Panc1 (cell line): Measurements from ENCODE around the gene LPIN1. TPM values are rescaled to one million over a fixed set of nuclear protein-coding genes. Genes with fewer than 3 reads are reported as not detected.

Experiments used
- ATAC-seq: fragments of 200-7000 bp; cut with Tn5 transposase; 2 replicates; pipeline ENCODE4 v1.9.1; 2020; ENCODE audit warnings: mild to moderate bottlenecking, moderate library complexity
- Bru-seq: library from RNA; stranded (reverse); fragments of 400-500 nt; gene quantifications from one replicate; lab custom pipeline; 2021; lab: Mats Ljungman, UMichigan
- BruChase-seq, 2 experiments: library from RNA; stranded (reverse); fragments of 400-500 nt; gene quantifications; one replicate each; lab custom pipeline; 2021; lab: Mats Ljungman, UMichigan
- BruUV-seq: library from RNA; stranded (reverse); fragments of 400-500 nt; replicated peaks from 2 replicates; lab custom pipeline; 2021; lab: Mats Ljungman, UMichigan
- CTCF ChIA-PET: fragments of 300-600 bp; sonication (Branson Sonifier 250); formaldehyde crosslinking; loops from one replicate; lab custom pipeline; 2022; ENCODE audit warnings: antibody characterized with exemption; lab: Charles Lee
- POLR2A ChIA-PET: fragments of 300-600 bp; sonication (Branson Sonifier 250); formaldehyde crosslinking; loops from one replicate; lab custom pipeline; 2022; ENCODE audit warnings: antibody characterized with exemption; lab: Charles Lee
- DNase-seq: peaks from one replicate; pipeline ENCODE4 v3.0.0-alpha.2; 2010; ENCODE audit warnings: low read depth, low spot score
- H3K27ac ChIP-seq: 2 replicates; pipeline ENCODE4 v1.5.1; 2011; ENCODE audit warnings: mild to moderate bottlenecking, low read length, inconsistent platforms
- H3K27me3 ChIP-seq: fragments of 200-500 bp; sonication (Bioruptor generic); 2 replicates; pipeline ENCODE4 v1.6.0; 2014; ENCODE audit warnings: low read length, inconsistent platforms; ENCODE audit not compliant: control insufficient read depth, insufficient read depth
- H3K36me3 ChIP-seq: fragments of 200-500 bp; sonication (Bioruptor generic); 2 replicates; pipeline ENCODE4 v1.5.1; 2014; ENCODE audit warnings: inconsistent platforms, mild to moderate bottlenecking, low read length, moderate library complexity; ENCODE audit not compliant: control insufficient read depth, insufficient read depth
- H3K4me1 ChIP-seq: 2 replicates; pipeline ENCODE4 v1.5.1; 2011; ENCODE audit warnings: inconsistent platforms, mild to moderate bottlenecking, low read length, moderate library complexity; ENCODE audit not compliant: control insufficient read depth, insufficient read depth
- H3K4me3 ChIP-seq, 2 experiments: 2 replicates each; pipeline ENCODE4 v1.5.1; 2011 to 2012; ENCODE audit warnings: low read depth in 2 of 2, low read length in 2 of 2, mild to moderate bottlenecking in 2 of 2, inconsistent platforms in 1 of 2, moderate library complexity in 1 of 2
- H3K9me3 ChIP-seq: fragments of 200-500 bp; sonication (Bioruptor generic); 2 replicates; pipeline ENCODE4 v1.5.1; 2014; ENCODE audit warnings: low read depth, mild to moderate bottlenecking, inconsistent platforms, low read length, moderate library complexity; ENCODE audit not compliant: control insufficient read depth, insufficient read depth
- POLR2AphosphoS5 ChIP-seq: IDR thresholded peaks from 2 replicates; pipeline ENCODE4 v1.6.1; 2012; ENCODE audit warnings: mild to moderate bottlenecking, low read depth, low read length, moderate library complexity
- SIN3A ChIP-seq: IDR thresholded peaks from 2 replicates; pipeline ENCODE4 v1.6.1; 2012; ENCODE audit warnings: low read depth, mild to moderate bottlenecking, low read length, moderate library complexity, borderline replicate concordance; ENCODE audit not compliant: insufficient read depth
- TCF7L2 ChIP-seq: IDR thresholded peaks from 2 replicates; pipeline ENCODE4 v1.6.1; 2011; ENCODE audit warnings: mild to moderate bottlenecking, low read depth, low read length, inconsistent platforms
- in situ Hi-C: cut with HindIII; loops from 2 replicates; pipeline ENCODE4 v1.10.0; 2016; ENCODE audit warnings: low sequenced_read_pairs, low pct_unique_long_range_greater_than_20kb
- intact Hi-C: fragments of 100-400 bp; cut with micrococcal nuclease; formaldehyde crosslinking; loops from one replicate; pipeline ENCODE4 v1.10.0; 2022; ENCODE audit not compliant: unreplicated experiment
- long read RNA-seq: library from polyadenylated mRNA; unstranded; transcript quantifications from one replicate; pipeline ENCODE4 v2.0.0, GENCODE V29; 2021; ENCODE audit not compliant: unreplicated experiment
- polyA plus RNA-seq: library from polyadenylated mRNA; unstranded; fragments of >200 nt; gene quantifications from one replicate; pipeline ENCODE4 v1.2.1, GENCODE V29; 2012; ENCODE audit warnings: missing spikeins; ENCODE audit not compliant: insufficient read length
- total RNA-seq: library from RNA; stranded (reverse); gene quantifications from one replicate; pipeline ENCODE4 v1.2.1, GENCODE V29; 2021; ENCODE audit not compliant: unreplicated experiment
- TF ChIP-seq, protein P1 (sequence below): fragments of 450-650 bp; IDR thresholded peaks from 2 replicates; pipeline ENCODE4 v1.5.1; 2017; ENCODE audit warnings: mild to moderate bottlenecking
- TF ChIP-seq, protein P2 (sequence below), 2 experiments: IDR thresholded peaks; 2 replicates each; pipeline ENCODE4 v1.6.1; 2011 to 2012; ENCODE audit warnings: low read depth in 2 of 2, control low read depth in 1 of 2, low read length in 1 of 2, mild to moderate bottlenecking in 1 of 2, moderate library complexity in 1 of 2; ENCODE audit not compliant: insufficient read depth in 1 of 2

Gene LPIN1
- total RNA-seq (51.8 TPM), Bru-seq, nascent RNA (percentile 78 among the genes with signal in this experiment), BruChase-seq, experiment 1, labeled RNA remaining after a 2-hour chase (percentile 81 among the genes with signal in this experiment), BruChase-seq, experiment 2, labeled RNA remaining after a 6-hour chase (percentile 82 among the genes with signal in this experiment)
- polyA plus RNA-seq, result 23.0 TPM
- long read RNA-seq, full-length matches to known transcripts, result 23 of 91 reads
- long read RNA-seq, partial matches to known transcripts, result 31 of 91 reads
- long read RNA-seq, other reads (novel, unspliced or antisense), result 37 of 91 reads

GRCh38 chr2:11746376-11746806 lies at the start of gene LPIN1:
TSS of gene LPIN1 (plus strand) at chr2:11746632. CDS start at chr2:11765542, 18,910 bp downstream.
- Histone ChIP-seq H3K4me3 (peak within 1 kb of the TSS; percentile 83 to 93), H3K36me3 (no peaks in the 10 kb centered on the region; the same call in 1 of the 2 replicates), H3K27me3 (no peaks in the 10 kb centered on the region), H3K4me1 (peaks cover 75% of the 10 kb centered on the region), H3K27ac (peak within 1 kb of the TSS; percentile 96), H3K9me3 (no peaks in the 10 kb centered on the region)
- in situ Hi-C loops, result no loop called here
- DNase-seq (no peak), ATAC-seq (peak; percentile 68)
- TF ChIP-seq POLR2AphosphoS5 (peak; percentile 62), SIN3A (peak; percentile 94), TCF7L2 (no peak)
- TF ChIP-seq, protein P1, sequence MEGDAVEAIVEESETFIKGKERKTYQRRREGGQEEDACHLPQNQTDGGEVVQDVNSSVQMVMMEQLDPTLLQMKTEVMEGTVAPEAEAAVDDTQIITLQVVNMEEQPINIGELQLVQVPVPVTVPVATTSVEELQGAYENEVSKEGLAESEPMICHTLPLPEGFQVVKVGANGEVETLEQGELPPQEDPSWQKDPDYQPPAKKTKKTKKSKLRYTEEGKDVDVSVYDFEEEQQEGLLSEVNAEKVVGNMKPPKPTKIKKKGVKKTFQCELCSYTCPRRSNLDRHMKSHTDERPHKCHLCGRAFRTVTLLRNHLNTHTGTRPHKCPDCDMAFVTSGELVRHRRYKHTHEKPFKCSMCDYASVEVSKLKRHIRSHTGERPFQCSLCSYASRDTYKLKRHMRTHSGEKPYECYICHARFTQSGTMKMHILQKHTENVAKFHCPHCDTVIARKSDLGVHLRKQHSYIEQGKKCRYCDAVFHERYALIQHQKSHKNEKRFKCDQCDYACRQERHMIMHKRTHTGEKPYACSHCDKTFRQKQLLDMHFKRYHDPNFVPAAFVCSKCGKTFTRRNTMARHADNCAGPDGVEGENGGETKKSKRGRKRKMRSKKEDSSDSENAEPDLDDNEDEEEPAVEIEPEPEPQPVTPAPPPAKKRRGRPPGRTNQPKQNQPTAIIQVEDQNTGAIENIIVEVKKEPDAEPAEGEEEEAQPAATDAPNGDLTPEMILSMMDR, result no peak; the same call in 1 of the 2 replicates
- TF ChIP-seq, protein P2, sequence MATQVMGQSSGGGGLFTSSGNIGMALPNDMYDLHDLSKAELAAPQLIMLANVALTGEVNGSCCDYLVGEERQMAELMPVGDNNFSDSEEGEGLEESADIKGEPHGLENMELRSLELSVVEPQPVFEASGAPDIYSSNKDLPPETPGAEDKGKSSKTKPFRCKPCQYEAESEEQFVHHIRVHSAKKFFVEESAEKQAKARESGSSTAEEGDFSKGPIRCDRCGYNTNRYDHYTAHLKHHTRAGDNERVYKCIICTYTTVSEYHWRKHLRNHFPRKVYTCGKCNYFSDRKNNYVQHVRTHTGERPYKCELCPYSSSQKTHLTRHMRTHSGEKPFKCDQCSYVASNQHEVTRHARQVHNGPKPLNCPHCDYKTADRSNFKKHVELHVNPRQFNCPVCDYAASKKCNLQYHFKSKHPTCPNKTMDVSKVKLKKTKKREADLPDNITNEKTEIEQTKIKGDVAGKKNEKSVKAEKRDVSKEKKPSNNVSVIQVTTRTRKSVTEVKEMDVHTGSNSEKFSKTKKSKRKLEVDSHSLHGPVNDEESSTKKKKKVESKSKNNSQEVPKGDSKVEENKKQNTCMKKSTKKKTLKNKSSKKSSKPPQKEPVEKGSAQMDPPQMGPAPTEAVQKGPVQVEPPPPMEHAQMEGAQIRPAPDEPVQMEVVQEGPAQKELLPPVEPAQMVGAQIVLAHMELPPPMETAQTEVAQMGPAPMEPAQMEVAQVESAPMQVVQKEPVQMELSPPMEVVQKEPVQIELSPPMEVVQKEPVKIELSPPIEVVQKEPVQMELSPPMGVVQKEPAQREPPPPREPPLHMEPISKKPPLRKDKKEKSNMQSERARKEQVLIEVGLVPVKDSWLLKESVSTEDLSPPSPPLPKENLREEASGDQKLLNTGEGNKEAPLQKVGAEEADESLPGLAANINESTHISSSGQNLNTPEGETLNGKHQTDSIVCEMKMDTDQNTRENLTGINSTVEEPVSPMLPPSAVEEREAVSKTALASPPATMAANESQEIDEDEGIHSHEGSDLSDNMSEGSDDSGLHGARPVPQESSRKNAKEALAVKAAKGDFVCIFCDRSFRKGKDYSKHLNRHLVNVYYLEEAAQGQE (IDR thresholded peaks at IDR 0.05; ENCODE audit: insufficient read depth in 1 of 2, low read depth in 2 of 2, low read length in 1 of 2), result no peak
- ChIA-PET POLR2A (interaction anchor here (0.5 kb wide), 1 partner anchor 29 kb away, joined by 3 read pairs; no protein-coding TSS in a partner anchor), CTCF (interaction anchor here (0.6 to 1.0 kb wide), 6 partner anchors 33 to 284 kb away, joined by 3 to 7 read pairs (median 4); no protein-coding TSS in a partner anchor)
- no TSS peak for BruUV-seq
- intact Hi-C loops, result no loop called here

GRCh38 chr2:11696736-11697102 lies 49.7 kb upstream of the LPIN1 start:
- peaks cover 32% of the 10 kb centered on the region for H3K4me1 ChIP-seq
- DNase-seq (no peak), ATAC-seq (0 out of 2 replicates have a peak, but pooled peaks have one; percentile 1)
- H3K36me3 ChIP-seq, result no peaks in the 10 kb centered on the region
- intact Hi-C loops, result no loop called here
- ChIA-PET POLR2A (interaction anchor here (0.6 kb wide), 1 partner anchor 295 kb away, joined by 7 read pairs; no protein-coding TSS in a partner anchor), CTCF (interaction anchor here (1.5 kb wide), 1 partner anchor 9 kb away, joined by 6 read pairs; no protein-coding TSS in a partner anchor)
- BruUV-seq, result no TSS peak
- H3K9me3 ChIP-seq, result no peaks in the 10 kb centered on the region
- H3K27me3 ChIP-seq, result no peaks in the 10 kb centered on the region
- peak overlapping the region in 1 of 2 experiments; percentile 5; a peak in 1 of 4 replicates for H3K4me3 ChIP-seq
- TF ChIP-seq, protein P1, result no peak
- TF ChIP-seq POLR2AphosphoS5, result no peak
- no peak for TF ChIP-seq SIN3A
- TF ChIP-seq, protein P2 (IDR thresholded peaks at IDR 0.05; ENCODE audit: insufficient read depth in 1 of 2, low read depth in 2 of 2, low read length in 1 of 2), result no peak
- TF ChIP-seq TCF7L2, result no peak
- peak overlapping the region; percentile 82 for H3K27ac ChIP-seq
- in situ Hi-C loops, result no loop called here
